T-helper 2 cell treated with Interferon-gamma antibody and Interleukin-4, amounts not matched to agents 5 μg/mL and 100 μg/mL, for 36 hours (primary cell): ENCODE results near the gene RBP3.

Source experiments
- DNase-seq: peaks from one replicate; pipeline ENCODE4 v3.0.0; 2021; ENCODE audit warnings: low spot score
- H3K27ac Mint-ChIP-seq: one replicate; pipeline ENCODE4 v1.8.0; 2021; ENCODE audit warnings: mild to moderate bottlenecking, mixed read lengths
- H3K27me3 Mint-ChIP-seq: one replicate; pipeline ENCODE4 v1.8.0; 2021; ENCODE audit warnings: low read depth, mixed read lengths
- H3K36me3 Mint-ChIP-seq: one replicate; pipeline ENCODE4 v1.8.0; 2021; ENCODE audit warnings: low read depth, mixed read lengths
- H3K4me1 Mint-ChIP-seq: one replicate; pipeline ENCODE4 v1.8.0; 2021; ENCODE audit warnings: low read depth, mixed read lengths
- H3K4me3 Mint-ChIP-seq: one replicate; pipeline ENCODE4 v1.8.0; 2022; ENCODE audit warnings: mild to moderate bottlenecking, moderate library complexity, mixed read lengths
- H3K9me3 Mint-ChIP-seq: one replicate; pipeline ENCODE4 v1.8.0; 2021; ENCODE audit warnings: mixed read lengths

Gene RBP3

DNA sequence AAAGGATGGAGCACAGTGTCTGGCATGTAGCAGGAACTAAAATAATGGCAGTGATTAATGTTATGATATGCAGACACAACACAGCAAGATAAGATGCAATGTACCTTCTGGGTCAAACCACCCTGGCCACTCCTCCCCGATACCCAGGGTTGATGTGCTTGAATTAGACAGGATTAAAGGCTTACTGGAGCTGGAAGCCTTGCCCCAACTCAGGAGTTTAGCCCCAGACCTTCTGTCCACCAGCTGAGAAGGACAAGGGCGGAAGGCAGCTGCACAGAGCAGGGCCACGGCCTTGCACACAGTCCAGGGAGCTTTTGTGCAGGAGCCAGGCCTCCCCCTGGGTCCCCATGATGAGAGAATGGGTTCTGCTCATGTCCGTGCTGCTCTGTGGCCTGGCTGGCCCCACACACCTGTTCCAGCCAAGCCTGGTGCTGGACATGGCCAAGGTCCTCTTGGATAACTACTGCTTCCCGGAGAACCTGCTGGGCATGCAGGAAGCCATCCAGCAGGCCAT lies at the start of gene RBP3:
Gene RBP3 (plus strand): TSS at position 226 of the 514 bp plus-strand sequence. CDS start 122 bp downstream, at position 348.
- Mint-ChIP-seq H3K9me3 (no peaks in the 10 kb centered on the region), H3K27me3 (peaks cover 2% of the 10 kb centered on the region), H3K36me3 (no peaks in the 10 kb centered on the region), H3K4me1 (no peaks in the 10 kb centered on the region), H3K27ac (no peak within 1 kb of the TSS), H3K4me3 (no peak within 1 kb of the TSS)
- no peak for DNase-seq

DNA sequence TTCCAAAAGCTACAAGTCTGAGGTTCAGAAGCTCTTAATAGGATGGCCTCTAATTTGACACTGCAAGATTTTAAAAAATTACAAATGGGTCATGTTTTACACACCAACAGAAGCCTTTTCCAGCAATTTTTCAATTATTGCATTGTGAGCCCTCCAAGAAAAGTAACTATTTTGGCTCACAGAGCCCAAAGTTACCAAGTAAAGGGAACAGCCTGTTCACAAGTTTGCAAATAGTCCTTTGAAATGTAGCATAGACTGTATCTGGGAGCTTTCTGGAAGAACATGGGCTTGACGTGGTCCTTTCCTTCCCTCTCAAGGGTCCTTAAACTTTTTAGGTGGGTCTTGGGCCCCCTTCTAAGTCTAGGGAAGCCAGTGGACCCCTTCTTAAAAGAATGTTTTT lies 49.4 kb upstream of the RBP3 start:
- Mint-ChIP-seq H3K27me3 (peaks cover 53% of the 10 kb centered on the region), H3K27ac (no peak overlapping the region), H3K36me3 (no peaks in the 10 kb centered on the region)

DNA sequence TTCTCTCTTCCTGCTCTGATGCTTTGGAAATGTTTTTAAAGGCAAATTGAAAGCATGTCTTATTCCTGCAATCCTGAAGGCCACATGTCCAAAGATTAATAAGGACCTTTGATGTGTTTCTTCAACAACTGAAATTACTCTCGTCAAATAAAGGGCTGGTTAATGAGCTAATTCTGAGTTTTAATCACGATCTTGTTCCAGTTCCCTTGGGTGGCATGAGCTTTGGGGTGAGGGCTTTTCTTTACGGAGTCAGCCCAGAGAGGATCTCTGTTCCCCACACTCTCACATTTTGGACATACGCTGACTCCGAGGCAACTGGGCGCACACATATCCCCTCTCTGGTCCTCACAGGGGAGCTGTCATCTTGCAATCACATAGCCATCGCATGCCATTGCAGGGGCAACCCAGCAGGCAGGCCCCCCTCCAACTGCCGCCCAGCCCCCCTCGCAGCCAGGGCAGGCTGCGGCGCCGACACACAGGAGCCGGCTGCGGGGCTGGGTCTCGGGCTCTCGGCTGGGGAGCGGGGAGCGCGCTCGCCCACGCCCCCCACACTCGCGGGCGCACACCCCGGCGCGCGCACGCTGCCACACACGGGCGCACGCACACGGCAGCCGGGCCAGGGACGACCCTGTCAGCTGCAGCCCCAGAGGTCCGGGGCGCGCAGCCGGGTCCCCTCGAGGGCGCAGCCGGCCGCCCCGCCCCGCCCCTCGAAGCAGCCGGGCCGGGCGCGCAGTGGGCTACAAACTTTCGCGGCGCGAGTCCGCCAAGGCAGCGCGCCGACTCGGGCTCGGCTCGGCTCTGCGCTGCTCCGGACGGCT lies 48.3 kb upstream of the RBP3 start, which contains the start of gene GDF10:
Gene GDF10 (plus strand): TSS at position 587 of the 818 bp plus-strand sequence. CDS start 455 bp downstream, outside the sequence.
- Mint-ChIP-seq H3K9me3 (no peaks in the 10 kb centered on the region), H3K27me3 (peaks cover 53% of the 10 kb centered on the region), H3K4me3 (peak within 1 kb of the TSS; percentile 58), H3K4me1 (peaks cover 3% of the 10 kb centered on the region), H3K36me3 (no peaks in the 10 kb centered on the region), H3K27ac (no peak within 1 kb of the TSS)
- DNase-seq: no peak

More for the DNA sequence above, 49.4 kb upstream of the RBP3 start:
- no peak for DNase-seq
- Mint-ChIP-seq H3K4me1 (peaks cover 3% of the 10 kb centered on the region), H3K9me3 (no peaks in the 10 kb centered on the region), H3K4me3 (no peak overlapping the region)

DNA sequence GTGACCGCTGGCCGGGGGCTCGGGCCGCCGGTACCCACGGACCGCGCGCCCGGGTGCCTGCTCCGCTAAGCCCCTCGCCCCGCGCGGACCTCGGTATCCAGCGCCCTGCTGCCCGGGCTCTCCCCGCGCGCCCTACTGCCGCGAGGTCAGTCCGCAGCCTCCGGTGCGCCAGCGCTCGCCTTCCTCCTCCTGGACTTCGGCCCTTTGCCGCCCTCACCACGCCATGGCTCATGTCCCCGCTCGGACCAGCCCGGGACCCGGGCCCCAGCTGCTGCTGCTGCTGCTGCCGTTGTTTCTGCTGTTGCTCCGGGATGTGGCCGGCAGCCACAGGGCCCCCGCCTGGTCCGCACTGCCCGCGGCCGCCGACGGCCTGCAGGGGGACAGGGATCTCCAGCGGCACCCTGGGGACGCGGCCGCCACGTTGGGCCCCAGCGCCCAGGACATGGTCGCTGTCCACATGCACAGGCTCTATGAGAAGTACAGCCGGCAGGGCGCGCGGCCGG lies 47.7 kb upstream of the RBP3 start:
- Mint-ChIP-seq H3K4me1 (peaks cover 3% of the 10 kb centered on the region), H3K4me3 (peak overlapping the region; percentile 58), H3K36me3 (no peaks in the 10 kb centered on the region), H3K27me3 (peaks cover 53% of the 10 kb centered on the region), H3K27ac (no peak overlapping the region), H3K9me3 (no peaks in the 10 kb centered on the region)
- no peak for DNase-seq

GRCh38 chr10:47301833-47302232 lies 46.3 kb upstream of the RBP3 start:
- peaks cover 3% of the 10 kb centered on the region for H3K4me1 Mint-ChIP-seq
- H3K9me3 Mint-ChIP-seq: no peaks in the 10 kb centered on the region
- H3K27ac Mint-ChIP-seq: no peak overlapping the region
- H3K36me3 Mint-ChIP-seq: no peaks in the 10 kb centered on the region
- H3K27me3 Mint-ChIP-seq: peaks cover 43% of the 10 kb centered on the region
- no peak for DNase-seq
- no peak overlapping the region for H3K4me3 Mint-ChIP-seq

- Mint-ChIP-seq H3K9me3 (no peaks in the 10 kb centered on the region), H3K27me3 (peaks cover 31% of the 10 kb centered on the region), H3K4me1 (peaks cover 5% of the 10 kb centered on the region), H3K27ac (no peak overlapping the region), H3K36me3 (no peaks in the 10 kb centered on the region), H3K4me3 (no peak overlapping the region)
- no peak for DNase-seq
Measured at GRCh38 chr10:47303105-47303504, 45.1 kb upstream of the RBP3 start.

DNA sequence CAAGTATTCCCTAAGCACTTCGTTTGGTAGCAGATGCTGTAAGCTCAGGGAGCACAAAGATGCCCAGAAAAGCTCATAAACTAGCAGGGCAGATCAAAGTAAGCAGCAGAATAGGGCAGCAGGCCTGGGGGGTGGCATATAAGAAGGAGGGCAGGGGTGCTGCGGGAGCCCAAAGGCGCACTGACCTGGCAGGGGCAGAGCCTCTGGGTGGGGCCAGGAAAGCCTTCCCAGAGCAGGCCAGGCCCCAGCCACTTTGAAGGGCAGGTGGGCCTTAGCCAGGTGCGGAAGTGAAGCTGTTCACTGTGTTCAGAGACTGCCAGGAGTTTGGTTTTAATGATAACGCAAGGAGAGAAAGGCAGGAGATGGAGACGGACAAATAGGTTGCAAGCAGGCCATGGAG lies 44.3 kb upstream of the RBP3 start:
- no peaks in the 10 kb centered on the region for H3K36me3 Mint-ChIP-seq
- H3K27me3 Mint-ChIP-seq: peaks cover 26% of the 10 kb centered on the region
- DNase-seq: no peak
- no peaks in the 10 kb centered on the region for H3K9me3 Mint-ChIP-seq
- H3K4me1 Mint-ChIP-seq: peaks cover 5% of the 10 kb centered on the region
- no peak overlapping the region for H3K27ac Mint-ChIP-seq
- H3K4me3 Mint-ChIP-seq: no peak overlapping the region

DNA sequence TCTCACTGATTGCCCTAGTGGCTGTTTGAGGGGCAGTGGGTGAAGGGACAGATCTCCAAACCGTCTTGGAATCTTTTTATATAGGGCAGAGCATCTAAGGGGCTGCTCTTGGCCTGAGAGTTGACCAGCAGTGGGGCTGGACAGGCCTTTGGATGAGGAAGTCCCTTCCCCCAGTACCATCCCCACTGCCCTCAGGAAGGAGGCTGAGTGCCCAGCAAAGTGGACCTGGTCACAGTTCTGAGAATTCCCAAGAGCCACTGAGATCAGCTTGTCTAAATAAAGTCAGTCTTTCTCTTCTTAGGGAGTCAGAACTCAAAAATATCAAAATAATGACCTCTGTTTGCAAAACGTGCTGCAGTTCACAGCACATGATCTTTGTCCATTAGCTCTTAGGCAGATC lies 42.6 kb upstream of the RBP3 start:
- Mint-ChIP-seq H3K27me3 (peaks cover 18% of the 10 kb centered on the region), H3K9me3 (no peaks in the 10 kb centered on the region), H3K36me3 (no peaks in the 10 kb centered on the region), H3K4me1 (peaks cover 5% of the 10 kb centered on the region), H3K27ac (no peak overlapping the region), H3K4me3 (no peak overlapping the region)
- DNase-seq: no peak

DNA sequence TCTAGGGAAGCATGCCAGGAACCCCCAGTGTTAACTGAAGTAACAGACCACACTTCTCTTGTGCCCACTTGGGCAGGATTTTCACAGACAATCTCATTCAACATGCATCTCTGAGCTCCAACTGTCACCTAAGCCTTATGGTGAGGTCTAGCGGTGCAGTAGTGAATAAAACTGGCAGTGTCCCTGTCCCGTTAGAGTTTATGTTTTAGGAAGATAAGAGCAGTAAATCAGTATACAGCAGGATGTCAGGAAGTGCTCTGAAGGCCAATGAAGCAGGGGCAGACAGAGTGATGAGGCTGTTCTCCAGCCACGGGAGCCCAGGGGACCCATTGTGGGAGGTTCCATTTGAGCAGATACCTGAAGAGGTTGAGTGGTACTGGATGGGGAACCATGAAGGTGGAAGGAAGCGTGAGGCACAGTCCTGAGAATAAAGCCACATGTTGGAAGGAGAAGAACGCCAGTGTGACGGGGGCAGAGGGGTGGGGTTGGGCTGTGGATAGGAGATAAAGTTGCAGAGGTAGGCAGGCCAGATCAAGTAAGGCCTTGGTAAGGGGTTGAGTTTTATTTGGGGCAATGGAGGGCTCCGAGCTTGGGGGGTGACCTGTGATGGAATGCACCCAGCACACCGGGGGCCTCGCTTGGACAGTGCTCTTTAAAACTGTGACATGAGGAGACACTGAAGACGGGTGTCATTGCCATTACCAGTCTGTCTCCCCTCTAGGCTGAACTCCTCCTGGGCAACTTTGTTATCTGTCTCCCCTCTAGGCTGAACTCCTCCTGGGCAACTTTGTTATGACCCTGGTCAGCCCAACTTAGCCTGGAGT lies 41.6 kb upstream of the RBP3 start:
- Mint-ChIP-seq H3K36me3 (no peaks in the 10 kb centered on the region), H3K27ac (no peak overlapping the region), H3K27me3 (peaks cover 11% of the 10 kb centered on the region), H3K4me3 (no peak overlapping the region), H3K4me1 (peaks cover 12% of the 10 kb centered on the region), H3K9me3 (no peaks in the 10 kb centered on the region)
- DNase-seq: no peak

DNA sequence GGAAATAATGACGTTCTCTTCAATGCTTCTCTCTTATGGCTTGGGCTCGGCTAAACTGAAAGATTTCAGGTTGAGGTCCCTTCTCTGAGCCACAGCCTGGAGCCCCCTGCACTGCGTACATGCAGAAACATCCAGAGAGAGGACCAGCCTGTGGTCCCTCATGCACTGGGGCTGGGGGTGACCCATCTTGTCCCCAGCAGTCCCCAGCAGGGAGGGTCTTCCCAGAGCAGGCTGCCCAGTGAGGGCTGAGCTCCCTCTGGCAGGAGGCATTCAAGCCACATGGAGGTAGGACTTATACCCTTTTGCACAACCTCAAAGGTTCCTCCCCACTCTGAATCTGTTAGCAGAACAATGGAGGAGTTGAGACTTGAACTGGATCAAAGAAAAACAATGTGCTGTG lies 40.8 kb upstream of the RBP3 start:
- no peaks in the 10 kb centered on the region for H3K9me3 Mint-ChIP-seq

DNA sequence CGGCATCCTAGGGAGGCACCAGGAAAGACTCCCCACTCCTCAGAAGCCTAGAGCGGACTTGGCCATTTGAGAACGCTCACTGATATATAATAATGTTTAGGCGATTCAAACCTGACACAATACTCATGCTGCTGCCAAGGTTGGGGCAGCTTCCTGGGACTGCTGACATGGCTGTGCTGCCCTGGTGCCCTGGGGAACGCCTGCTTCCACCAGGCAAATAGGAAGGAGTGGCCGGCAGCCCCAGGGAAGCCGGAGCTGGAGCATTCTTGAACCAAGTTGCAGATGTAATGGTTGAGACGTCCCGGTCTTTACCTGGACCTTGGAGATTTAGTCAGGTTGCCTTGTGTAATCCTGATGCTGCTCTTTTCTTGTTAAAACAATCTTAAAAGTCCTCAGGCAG lies 39.4 kb upstream of the RBP3 start:
- H3K27ac Mint-ChIP-seq: no peak overlapping the region
- no peak overlapping the region for H3K4me3 Mint-ChIP-seq
- DNase-seq: no peak
- peaks cover 19% of the 10 kb centered on the region for H3K4me1 Mint-ChIP-seq
- no peaks in the 10 kb centered on the region for H3K9me3 Mint-ChIP-seq
- no peaks in the 10 kb centered on the region for H3K27me3 Mint-ChIP-seq
- H3K36me3 Mint-ChIP-seq: no peaks in the 10 kb centered on the region

More for the DNA sequence above, 40.8 kb upstream of the RBP3 start:
- no peaks in the 10 kb centered on the region for H3K36me3 Mint-ChIP-seq
- peaks cover 19% of the 10 kb centered on the region for H3K4me1 Mint-ChIP-seq
- H3K27me3 Mint-ChIP-seq: peaks cover 4% of the 10 kb centered on the region
- DNase-seq: no peak
- no peak overlapping the region for H3K27ac Mint-ChIP-seq
- H3K4me3 Mint-ChIP-seq: no peak overlapping the region

DNA sequence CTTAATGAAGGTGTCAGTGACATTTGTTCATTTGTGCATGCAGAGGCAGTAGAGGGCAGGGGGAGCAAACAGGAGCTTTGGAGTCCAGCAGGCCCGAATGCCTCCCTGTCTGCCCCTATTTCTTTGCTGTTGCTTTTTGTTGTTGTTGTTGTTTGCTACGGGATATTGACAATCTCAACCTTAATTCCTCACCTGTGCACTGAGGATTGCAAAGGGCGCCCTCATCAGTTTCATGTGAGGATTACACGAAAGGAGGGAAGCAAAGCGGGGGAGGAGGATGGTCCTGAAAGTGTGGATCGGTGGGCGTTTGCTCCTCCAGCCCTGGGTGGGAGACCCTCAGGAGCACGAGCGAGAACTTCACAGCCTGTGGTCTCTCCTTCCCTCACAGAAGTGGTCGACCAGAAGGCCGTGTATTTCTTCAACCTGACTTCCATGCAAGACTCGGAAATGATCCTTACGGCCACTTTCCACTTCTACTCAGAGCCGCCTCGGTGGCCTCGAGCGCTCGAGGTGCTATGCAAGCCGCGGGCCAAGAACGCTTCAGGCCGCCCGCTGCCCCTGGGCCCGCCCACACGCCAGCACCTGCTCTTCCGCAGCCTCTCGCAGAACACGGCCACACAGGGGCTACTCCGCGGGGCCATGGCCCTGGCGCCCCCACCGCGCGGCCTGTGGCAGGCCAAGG lies 38.6 kb upstream of the RBP3 start:
- DNase-seq: no peak
- no peaks in the 10 kb centered on the region for H3K9me3 Mint-ChIP-seq
- H3K4me1 Mint-ChIP-seq: peaks cover 19% of the 10 kb centered on the region
- no peaks in the 10 kb centered on the region for H3K36me3 Mint-ChIP-seq
- H3K4me3 Mint-ChIP-seq: no peak overlapping the region
- no peak overlapping the region for H3K27ac Mint-ChIP-seq
- no peaks in the 10 kb centered on the region for H3K27me3 Mint-ChIP-seq

DNA sequence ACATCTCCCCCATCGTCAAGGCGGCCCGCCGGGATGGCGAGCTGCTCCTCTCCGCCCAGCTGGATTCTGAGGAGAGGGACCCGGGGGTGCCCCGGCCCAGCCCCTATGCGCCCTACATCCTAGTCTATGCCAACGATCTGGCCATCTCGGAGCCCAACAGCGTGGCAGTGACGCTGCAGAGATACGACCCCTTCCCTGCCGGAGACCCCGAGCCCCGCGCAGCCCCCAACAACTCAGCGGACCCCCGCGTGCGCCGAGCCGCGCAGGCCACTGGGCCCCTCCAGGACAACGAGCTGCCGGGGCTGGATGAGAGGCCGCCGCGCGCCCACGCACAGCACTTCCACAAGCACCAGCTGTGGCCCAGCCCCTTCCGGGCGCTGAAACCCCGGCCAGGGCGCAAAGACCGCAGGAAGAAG lies 38.1 kb upstream of the RBP3 start:
- no peaks in the 10 kb centered on the region for H3K36me3 Mint-ChIP-seq

More for the DNA sequence above, 38.1 kb upstream of the RBP3 start:
- Mint-ChIP-seq H3K4me3 (no peak overlapping the region), H3K9me3 (no peaks in the 10 kb centered on the region), H3K27ac (no peak overlapping the region), H3K4me1 (peaks cover 19% of the 10 kb centered on the region), H3K27me3 (no peaks in the 10 kb centered on the region)
- no peak for DNase-seq
